Erythroblast (primary cell): ENCODE data around the gene KLHL29.

Source experiments
- GATA1 ChIP-seq: IDR thresholded peaks from 2 replicates; pipeline ENCODE4 v1.6.1; 2011; ENCODE audit warnings: low read depth, mild to moderate bottlenecking, control low read depth, low read length, moderate library complexity
- POLR2A ChIP-seq: IDR thresholded peaks from 2 replicates; pipeline ENCODE4 v1.6.1; 2011; ENCODE audit warnings: mild to moderate bottlenecking, low read length

GRCh38 chr2:23386339-23387220 lies 1.6 kb downstream of the KLHL29 start:
- TF ChIP-seq POLR2A (no peak), GATA1 (no peak)
